A673 (cell line): ENCODE data around the gene SSH2. TPM values are rescaled to one million over a fixed set of nuclear protein-coding genes. Genes with fewer than 3 reads are reported as not detected.

Experiments
- BruUV-seq: library from RNA; stranded (reverse); fragments of 400-500 nt; replicated peaks from 2 replicates; lab custom pipeline; 2021; lab: Mats Ljungman, UMichigan
- CTCF ChIA-PET: fragments of 300-600 bp; sonication (Branson Sonifier 250); formaldehyde crosslinking; loops from one replicate; lab custom pipeline; 2022; ENCODE audit warnings: antibody characterized with exemption; lab: Charles Lee
- POLR2A ChIA-PET: fragments of 300-600 bp; sonication (Branson Sonifier 250); formaldehyde crosslinking; loops from one replicate; lab custom pipeline; 2022; ENCODE audit warnings: antibody characterized with exemption; ENCODE audit not compliant: low non-redundant PET; lab: Charles Lee
- DNase-seq: peaks from one replicate; pipeline ENCODE4 v3.0.0-alpha.2; 2015; ENCODE audit warnings: low spot score
- H3K27ac ChIP-seq: fragments of 200-600 bp; sonication (generic); 2 replicates; pipeline ENCODE4 v1.5.1; 2016; ENCODE audit warnings: mixed run types, low read depth, mild to moderate bottlenecking, mixed read lengths, antibody characterized with exemption, low read length; ENCODE audit not compliant: poor library complexity, severe bottlenecking
- H3K27me3 ChIP-seq: fragments of 200-600 bp; sonication (generic); replicated peaks from 2 replicates; pipeline ENCODE4 v1.6.1; 2017; ENCODE audit warnings: mixed run types, low read depth, mild to moderate bottlenecking, mixed read lengths, antibody characterized with exemption, low read length; ENCODE audit not compliant: insufficient read depth, poor library complexity
- H3K36me3 ChIP-seq: fragments of 200-600 bp; sonication (generic); 2 replicates; pipeline ENCODE4 v1.6.1; 2016; ENCODE audit warnings: mixed run types, mild to moderate bottlenecking, mixed read lengths, antibody characterized with exemption, low read length; ENCODE audit not compliant: insufficient read depth, poor library complexity, severe bottlenecking
- H3K4me1 ChIP-seq: fragments of 200-600 bp; sonication (generic); 2 replicates; pipeline ENCODE4 v1.6.1; 2017; ENCODE audit warnings: mixed run types, mild to moderate bottlenecking, mixed read lengths, antibody characterized with exemption, low read length; ENCODE audit not compliant: insufficient read depth, poor library complexity, severe bottlenecking
- H3K4me3 ChIP-seq: fragments of 200-600 bp; sonication (generic); 2 replicates; pipeline ENCODE4 v1.5.1; 2016; ENCODE audit warnings: low read depth, mixed run types, mild to moderate bottlenecking, mixed read lengths, low read length; ENCODE audit not compliant: poor library complexity, severe bottlenecking
- H3K9me3 ChIP-seq: fragments of 200-600 bp; sonication (generic); 2 replicates; pipeline ENCODE4 v1.6.1; 2016; ENCODE audit warnings: mixed run types, low read depth, mild to moderate bottlenecking, mixed read lengths, antibody characterized with exemption, low read length; ENCODE audit not compliant: poor library complexity, severe bottlenecking
- EZH2 ChIP-seq: fragments of 200-600 bp; sonication (generic); IDR thresholded peaks from 2 replicates; pipeline ENCODE4 v1.6.1; 2017; ENCODE audit warnings: borderline replicate concordance, low read depth, mild to moderate bottlenecking, mixed read lengths, antibody characterized with exemption, low read length; ENCODE audit not compliant: poor library complexity, severe bottlenecking
- intact Hi-C: fragments of 100-400 bp; cut with micrococcal nuclease; formaldehyde crosslinking; loops from one replicate; pipeline ENCODE4 v1.10.0; 2022; ENCODE audit not compliant: unreplicated experiment
- total RNA-seq: library from RNA; stranded (reverse); gene quantifications from 2 replicates; pipeline ENCODE4 v1.2.3, GENCODE V29; 2021
- TF ChIP-seq, protein P1 (sequence below): fragments of 300-800, 200-600 bp; sonication (generic); conservative IDR thresholded peaks from 2 replicates; pipeline ENCODE4 v1.5.1; 2017; ENCODE audit warnings: low read depth, mild to moderate bottlenecking, antibody characterized with exemption, low read length, moderate library complexity, mixed read lengths

Gene SSH2
- total RNA-seq, 1 experiment from 2014 or later = 75.5 TPM

DNA sequence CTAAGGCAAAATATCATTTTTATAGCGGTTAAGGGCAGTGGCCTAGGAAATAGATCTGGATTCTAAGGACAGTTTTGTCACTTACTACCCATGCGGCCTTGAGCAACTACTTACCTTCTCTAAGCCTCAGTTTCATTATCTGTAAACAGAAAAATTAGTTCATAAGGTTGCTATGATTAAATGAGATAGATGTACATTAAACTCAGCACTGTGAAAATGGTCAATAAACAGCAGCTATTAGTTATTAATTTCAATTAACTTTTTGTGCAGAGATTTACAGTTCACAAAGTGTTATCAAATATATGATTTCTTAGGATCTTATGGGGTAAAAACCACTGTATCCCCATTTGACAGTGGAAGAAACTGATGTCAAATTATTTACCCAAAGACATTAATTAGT is 171.8 kb downstream of the SSH2 start:
- Histone ChIP-seq H3K4me1 (peaks cover 21% of the 10 kb centered on the region), H3K27me3 (no peaks in the 10 kb centered on the region), H3K36me3 (peaks cover 5% of the 10 kb centered on the region), H3K9me3 (no peaks in the 10 kb centered on the region), H3K27ac (no peak overlapping the region), H3K4me3 (peak overlapping the region; percentile 7)
- TF ChIP-seq, protein P1, sequence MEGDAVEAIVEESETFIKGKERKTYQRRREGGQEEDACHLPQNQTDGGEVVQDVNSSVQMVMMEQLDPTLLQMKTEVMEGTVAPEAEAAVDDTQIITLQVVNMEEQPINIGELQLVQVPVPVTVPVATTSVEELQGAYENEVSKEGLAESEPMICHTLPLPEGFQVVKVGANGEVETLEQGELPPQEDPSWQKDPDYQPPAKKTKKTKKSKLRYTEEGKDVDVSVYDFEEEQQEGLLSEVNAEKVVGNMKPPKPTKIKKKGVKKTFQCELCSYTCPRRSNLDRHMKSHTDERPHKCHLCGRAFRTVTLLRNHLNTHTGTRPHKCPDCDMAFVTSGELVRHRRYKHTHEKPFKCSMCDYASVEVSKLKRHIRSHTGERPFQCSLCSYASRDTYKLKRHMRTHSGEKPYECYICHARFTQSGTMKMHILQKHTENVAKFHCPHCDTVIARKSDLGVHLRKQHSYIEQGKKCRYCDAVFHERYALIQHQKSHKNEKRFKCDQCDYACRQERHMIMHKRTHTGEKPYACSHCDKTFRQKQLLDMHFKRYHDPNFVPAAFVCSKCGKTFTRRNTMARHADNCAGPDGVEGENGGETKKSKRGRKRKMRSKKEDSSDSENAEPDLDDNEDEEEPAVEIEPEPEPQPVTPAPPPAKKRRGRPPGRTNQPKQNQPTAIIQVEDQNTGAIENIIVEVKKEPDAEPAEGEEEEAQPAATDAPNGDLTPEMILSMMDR = no peak
- no peak for TF ChIP-seq EZH2
- BruUV-seq = no TSS peak
- CTCF ChIA-PET = no interaction called here
- no peak for DNase-seq
- POLR2A ChIA-PET = no interaction called here
- intact Hi-C loops = no loop called here

DNA sequence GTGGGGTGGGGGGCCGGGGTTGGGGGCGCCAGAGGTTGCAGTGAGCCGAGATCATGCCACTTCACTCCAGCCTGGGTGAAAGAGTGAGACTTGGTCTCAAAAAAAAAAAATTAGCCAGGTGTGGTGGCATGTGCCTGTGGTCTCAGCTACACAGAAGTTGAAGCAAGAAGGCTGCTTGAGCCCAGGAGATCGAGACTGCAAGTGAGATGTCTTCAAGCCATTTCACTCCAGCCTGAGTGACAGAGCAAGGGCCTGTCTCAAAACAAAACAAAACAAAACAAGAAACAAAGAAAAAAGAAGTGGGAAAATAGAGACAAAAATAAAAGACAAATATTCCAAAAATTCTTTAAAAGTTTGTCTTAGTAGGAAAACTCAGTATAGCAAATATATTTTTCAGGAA is 172.2 kb downstream of the SSH2 start:
- no peak overlapping the region for H3K4me3 ChIP-seq
- intact Hi-C loops = no loop called here
- no peaks in the 10 kb centered on the region for H3K27me3 ChIP-seq
- no peak for DNase-seq
- peaks cover 10% of the 10 kb centered on the region for H3K36me3 ChIP-seq
- H3K4me1 ChIP-seq = peaks cover 17% of the 10 kb centered on the region
- ChIA-PET CTCF (no interaction called here), POLR2A (no interaction called here)
- TF ChIP-seq, protein P1 = no peak
- TF ChIP-seq EZH2 = no peak
- BruUV-seq = no TSS peak
- H3K27ac ChIP-seq = no peak overlapping the region
- H3K9me3 ChIP-seq = no peaks in the 10 kb centered on the region

DNA sequence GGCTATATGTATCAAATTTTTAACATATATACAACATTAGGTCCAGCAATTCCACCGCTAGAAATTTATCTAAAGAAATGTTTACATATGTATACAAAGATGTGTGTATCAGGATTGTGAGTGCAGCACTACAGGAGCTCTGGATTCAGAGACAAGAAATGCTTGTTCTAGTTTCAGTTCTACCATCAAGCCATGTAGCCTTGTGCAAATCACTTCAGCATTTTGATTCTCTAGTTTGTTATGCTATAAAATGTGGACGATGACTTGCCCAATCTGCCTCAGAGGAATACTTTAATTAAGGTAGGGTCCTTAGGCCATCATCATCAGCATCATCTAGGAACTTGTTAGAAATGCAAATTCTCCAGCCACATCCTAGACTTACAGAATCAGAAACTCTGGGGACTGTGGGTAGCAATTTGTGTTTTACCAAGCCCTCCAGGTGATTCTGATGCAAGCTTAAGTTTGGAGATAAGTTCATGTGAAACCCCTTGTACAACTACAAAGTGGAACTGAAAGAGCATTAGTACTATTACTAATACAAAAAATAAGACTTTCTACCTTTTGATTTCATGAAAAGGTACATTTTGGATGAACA is 176.1 kb downstream of the SSH2 start:
- no TSS peak for BruUV-seq
- ChIA-PET CTCF (no interaction called here), POLR2A (interaction anchor here (0.7 kb wide), 1 partner anchor 326 kb away, joined by 5 read pairs; no protein-coding TSS in a partner anchor)
- H3K4me3 ChIP-seq = no peak overlapping the region
- TF ChIP-seq EZH2 = no peak
- TF ChIP-seq, protein P1 = no peak
- intact Hi-C loops = no loop called here
- no peaks in the 10 kb centered on the region for H3K9me3 ChIP-seq
- no peaks in the 10 kb centered on the region for H3K27me3 ChIP-seq
- no peak for DNase-seq
- H3K4me1 ChIP-seq = peaks cover 1% of the 10 kb centered on the region
- no peak overlapping the region for H3K27ac ChIP-seq
- H3K36me3 ChIP-seq = peaks cover 25% of the 10 kb centered on the region
